Bronchial epithelial cell (primary cell): Measurements from ENCODE around the gene ADARB2. TPM values are rescaled to one million over a fixed set of nuclear protein-coding genes. Genes with fewer than 3 reads are reported as not detected.

ENCODE experiments used
- DNase-seq: peaks from one replicate; pipeline ENCODE4 v3.0.0-alpha.2; 2010; ENCODE audit warnings: low read depth
- FAIRE-seq: peaks from 2 replicates; lab custom pipeline; 2011; peaks lifted over from hg19 to GRCh38; lab: Jason Lieb, UNC
- H3K27me3 ChIP-seq: 2 replicates; pipeline ENCODE4 v1.5.1; 2011; ENCODE audit warnings: low read length; ENCODE audit not compliant: control insufficient read depth, insufficient read depth
- H3K36me3 ChIP-seq: 2 replicates; pipeline ENCODE4 v1.5.1; 2011; ENCODE audit warnings: low read length; ENCODE audit not compliant: control insufficient read depth, insufficient read depth
- H3K4me3 ChIP-seq: 2 replicates; pipeline ENCODE4 v1.5.1; 2011; ENCODE audit warnings: mild to moderate bottlenecking, low read depth, low read length, control low read depth
- total RNA-seq: library from RNA; depleted of rRNA; stranded (reverse); fragments of >200 nt; gene quantifications from 2 replicates; pipeline ENCODE4 v1.2.1, GENCODE V29; 2014
- TF ChIP-seq, protein P1 (sequence below): IDR thresholded peaks from 2 replicates; pipeline ENCODE4 v1.5.1; 2011; ENCODE audit warnings: mild to moderate bottlenecking, moderate library complexity, low read length, control low read depth, inconsistent platforms; ENCODE audit not compliant: insufficient read depth, severe bottlenecking

The ADARB2 gene
- total RNA-seq, 1 donor from 2014 or later = not detected

DNA sequence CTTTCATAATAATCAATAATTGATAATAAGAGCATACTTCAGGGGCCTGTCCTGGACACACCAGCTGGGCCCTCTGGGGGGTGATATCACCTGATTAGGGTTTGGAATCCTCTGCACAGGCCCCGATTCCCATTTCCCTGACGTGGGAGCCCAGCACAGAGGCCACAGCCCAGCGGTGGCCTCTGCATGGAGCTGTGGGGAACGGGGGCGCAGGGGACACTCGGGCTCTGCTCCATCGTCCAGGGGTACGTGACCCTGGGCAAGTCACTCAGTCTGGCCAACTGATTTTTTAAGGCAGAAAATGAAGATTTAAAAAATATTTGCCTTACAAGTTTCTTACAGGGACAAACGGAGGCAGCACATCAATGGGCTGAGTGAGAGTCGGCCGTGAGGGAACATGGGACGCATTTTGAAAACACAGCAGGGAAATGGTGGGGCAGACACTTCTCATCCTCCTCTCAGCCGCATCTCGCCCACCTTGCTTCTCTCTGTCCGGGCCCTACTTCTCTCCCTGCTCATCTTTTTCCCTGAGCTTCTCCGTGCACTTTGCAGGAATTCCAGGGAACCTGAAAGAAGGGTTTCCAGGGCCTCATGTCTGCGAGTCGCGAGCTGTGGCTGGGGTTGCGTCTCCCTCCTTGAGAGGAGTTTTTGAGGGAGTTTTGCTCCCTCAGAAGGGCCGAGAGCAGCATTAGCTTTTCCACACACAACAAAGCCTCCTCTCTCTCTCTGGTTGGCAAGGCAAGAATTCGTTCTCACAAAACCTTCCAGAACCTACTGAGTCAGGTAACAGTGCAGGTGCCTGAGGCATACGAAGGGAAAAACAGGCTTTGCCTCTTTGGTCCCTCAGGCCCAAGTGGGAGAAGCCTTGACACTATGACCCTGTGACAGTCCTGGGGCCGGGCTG is 369.1 kb downstream of the ADARB2 start:
- FAIRE-seq (no peak), DNase-seq (no peak)
- TF ChIP-seq, protein P1, sequence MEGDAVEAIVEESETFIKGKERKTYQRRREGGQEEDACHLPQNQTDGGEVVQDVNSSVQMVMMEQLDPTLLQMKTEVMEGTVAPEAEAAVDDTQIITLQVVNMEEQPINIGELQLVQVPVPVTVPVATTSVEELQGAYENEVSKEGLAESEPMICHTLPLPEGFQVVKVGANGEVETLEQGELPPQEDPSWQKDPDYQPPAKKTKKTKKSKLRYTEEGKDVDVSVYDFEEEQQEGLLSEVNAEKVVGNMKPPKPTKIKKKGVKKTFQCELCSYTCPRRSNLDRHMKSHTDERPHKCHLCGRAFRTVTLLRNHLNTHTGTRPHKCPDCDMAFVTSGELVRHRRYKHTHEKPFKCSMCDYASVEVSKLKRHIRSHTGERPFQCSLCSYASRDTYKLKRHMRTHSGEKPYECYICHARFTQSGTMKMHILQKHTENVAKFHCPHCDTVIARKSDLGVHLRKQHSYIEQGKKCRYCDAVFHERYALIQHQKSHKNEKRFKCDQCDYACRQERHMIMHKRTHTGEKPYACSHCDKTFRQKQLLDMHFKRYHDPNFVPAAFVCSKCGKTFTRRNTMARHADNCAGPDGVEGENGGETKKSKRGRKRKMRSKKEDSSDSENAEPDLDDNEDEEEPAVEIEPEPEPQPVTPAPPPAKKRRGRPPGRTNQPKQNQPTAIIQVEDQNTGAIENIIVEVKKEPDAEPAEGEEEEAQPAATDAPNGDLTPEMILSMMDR = no peak
- Histone ChIP-seq H3K36me3 (no peaks in the 10 kb centered on the region), H3K4me3 (no peak overlapping the region), H3K27me3 (no peaks in the 10 kb centered on the region)

DNA sequence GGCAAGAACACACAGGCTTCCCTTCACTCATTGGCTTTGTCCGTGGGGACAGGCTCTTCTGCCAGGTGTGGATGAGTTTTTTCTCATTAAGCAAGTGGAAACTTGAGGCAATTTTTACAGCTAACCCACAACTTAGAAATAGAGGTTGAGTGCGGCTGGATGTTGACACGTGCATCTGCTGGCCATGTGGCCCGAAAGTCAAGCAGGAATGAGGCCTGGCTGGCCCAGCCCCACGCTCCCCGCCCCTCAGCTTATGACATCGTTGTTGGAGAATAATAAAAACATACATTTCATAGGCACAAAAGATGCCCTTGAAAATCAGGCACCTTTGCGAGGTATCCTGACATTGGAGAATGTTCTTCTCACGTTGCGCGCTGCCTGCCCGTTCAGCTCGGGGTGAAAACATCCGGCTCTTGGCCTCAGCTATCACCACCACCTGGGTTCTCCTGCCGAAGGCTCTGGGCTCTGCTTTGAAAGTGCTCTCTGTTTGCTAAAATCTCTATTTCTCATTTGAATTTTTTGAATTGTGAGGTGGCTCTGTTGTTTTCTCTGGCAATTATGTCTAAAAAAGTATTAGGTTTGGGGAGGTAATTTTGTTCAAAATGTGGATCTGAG is 370.4 kb downstream of the ADARB2 start:
- H3K36me3 ChIP-seq = no peaks in the 10 kb centered on the region
- FAIRE-seq = no peak

DNA sequence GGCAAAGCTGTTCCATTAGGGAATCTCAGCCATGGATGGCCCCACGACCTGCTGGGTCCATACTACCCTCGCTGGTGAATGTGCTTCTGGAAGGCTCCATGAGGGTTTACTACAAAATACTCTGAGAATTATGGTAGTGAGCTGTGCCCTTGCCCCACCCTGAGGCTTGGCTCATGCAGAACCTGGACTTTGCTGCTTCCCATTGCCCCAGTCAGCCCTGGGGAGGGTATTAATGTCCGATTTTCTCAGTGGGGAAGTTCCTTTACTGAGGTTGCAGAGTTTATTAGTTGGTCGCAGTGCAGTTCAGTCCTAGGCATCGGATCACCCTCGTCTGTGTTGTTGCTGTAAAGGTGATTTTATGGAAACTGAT is 371.0 kb downstream of the ADARB2 start:
- no peak for DNase-seq
- Histone ChIP-seq H3K27me3 (no peaks in the 10 kb centered on the region), H3K36me3 (no peaks in the 10 kb centered on the region), H3K4me3 (no peak overlapping the region)
- FAIRE-seq = no peak
- TF ChIP-seq, protein P1 = no peak

More for the DNA sequence above, 370.4 kb downstream of the ADARB2 start:
- H3K27me3 ChIP-seq = no peaks in the 10 kb centered on the region
- TF ChIP-seq, protein P1 = no peak
- H3K4me3 ChIP-seq = no peak overlapping the region
- DNase-seq = peak; percentile 4

DNA sequence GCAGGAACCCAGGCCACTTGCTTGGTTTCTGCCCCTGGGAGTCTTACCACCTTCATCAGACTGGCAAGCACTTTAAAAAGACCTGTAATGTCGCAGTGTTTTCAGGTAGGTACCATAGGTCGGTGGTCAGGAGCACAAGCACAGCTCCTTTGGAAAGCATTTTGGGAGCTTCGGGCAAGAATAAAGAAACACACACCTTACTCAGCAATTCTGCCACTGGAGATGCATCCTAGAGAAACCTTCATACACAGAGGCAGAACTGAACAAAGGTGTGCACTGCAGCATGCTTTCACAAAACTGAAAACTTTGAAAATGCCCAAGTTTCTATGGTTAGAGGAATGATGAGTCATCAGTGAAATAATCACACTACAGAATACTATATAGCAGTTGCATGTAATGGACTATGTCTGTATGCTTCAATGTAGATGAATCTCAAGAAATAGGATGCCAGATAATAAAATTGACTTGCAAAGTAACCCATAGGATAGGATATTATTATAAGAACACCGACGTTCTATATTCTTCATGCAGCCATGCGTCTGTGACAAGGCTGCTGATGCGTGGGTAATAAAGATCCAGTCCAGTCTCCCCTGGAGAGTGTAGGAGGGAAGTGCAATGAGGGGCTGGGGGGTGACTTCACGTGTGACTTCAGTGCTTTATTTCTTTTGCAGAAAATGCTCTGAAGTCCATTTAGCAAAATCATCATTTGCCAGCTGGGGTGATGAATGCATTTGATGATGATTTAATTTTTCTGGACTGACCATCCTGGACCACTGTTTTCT is 371.6 kb downstream of the ADARB2 start:
- TF ChIP-seq, protein P1 = no peak
- no peak for DNase-seq
- H3K4me3 ChIP-seq = no peak overlapping the region
- no peak for FAIRE-seq
- H3K27me3 ChIP-seq = no peaks in the 10 kb centered on the region
- H3K36me3 ChIP-seq = no peaks in the 10 kb centered on the region

DNA sequence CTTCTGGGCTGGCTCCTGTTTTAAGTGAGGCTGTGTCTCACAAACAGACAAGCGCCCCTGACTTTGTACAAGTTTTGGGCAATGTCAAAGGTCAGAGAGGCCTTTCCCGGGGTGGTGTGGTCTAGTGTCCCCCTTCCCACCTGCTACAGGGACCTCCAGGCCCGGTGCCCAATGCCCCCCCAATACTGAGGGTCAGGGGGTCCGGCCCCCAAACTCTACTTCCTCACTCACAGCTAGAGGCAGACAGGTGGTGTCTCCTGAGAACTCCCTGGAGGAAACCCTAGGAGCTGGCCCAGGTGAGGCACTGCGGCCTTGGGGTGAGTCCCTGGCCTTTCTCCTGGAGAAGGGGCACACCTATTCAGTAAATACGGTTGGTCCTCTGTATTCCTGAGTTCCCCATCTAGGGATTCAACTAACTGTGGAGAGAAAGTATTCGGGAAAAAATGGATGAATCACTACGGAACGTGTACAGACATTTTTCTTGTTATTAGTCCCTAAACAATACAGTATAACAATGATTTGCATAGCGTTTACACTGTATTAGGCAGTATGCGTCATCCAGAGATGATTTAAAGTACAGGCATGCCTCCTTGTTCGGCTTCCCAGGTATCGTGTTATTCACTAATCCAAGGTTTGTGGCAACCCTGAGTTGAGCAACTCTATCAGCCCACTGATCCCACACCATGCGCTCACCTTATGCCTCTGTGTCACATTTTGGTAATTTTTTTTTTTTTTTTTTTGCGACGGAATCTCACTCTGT is 373.0 kb downstream of the ADARB2 start:
- H3K4me3 ChIP-seq = no peak overlapping the region
- no peaks in the 10 kb centered on the region for H3K36me3 ChIP-seq
- FAIRE-seq (no peak), DNase-seq (peak; percentile 47)
- no peaks in the 10 kb centered on the region for H3K27me3 ChIP-seq
- TF ChIP-seq, protein P1 = no peak
